Measurements from ENCODE around the gene PLCL1. TPM values are rescaled to one million over a fixed set of nuclear protein-coding genes. Genes with fewer than 3 reads are reported as not detected.

The PLCL1 gene
- total RNA-seq, 3 donors from 2014 or later (not counting 1 experiment from before 2014, with no cell fraction given): 0.86 to 2.8 (median 1.1) TPM

- no peaks in the 10 kb centered on the region for H3K9me3 ChIP-seq (ENCODE audit: control insufficient read depth, insufficient read depth, low read length)
- H3K36me3 ChIP-seq (ENCODE audit: control insufficient read depth, insufficient read depth, low read length): no peaks in the 10 kb centered on the region
- TF ChIP-seq, protein P1, sequence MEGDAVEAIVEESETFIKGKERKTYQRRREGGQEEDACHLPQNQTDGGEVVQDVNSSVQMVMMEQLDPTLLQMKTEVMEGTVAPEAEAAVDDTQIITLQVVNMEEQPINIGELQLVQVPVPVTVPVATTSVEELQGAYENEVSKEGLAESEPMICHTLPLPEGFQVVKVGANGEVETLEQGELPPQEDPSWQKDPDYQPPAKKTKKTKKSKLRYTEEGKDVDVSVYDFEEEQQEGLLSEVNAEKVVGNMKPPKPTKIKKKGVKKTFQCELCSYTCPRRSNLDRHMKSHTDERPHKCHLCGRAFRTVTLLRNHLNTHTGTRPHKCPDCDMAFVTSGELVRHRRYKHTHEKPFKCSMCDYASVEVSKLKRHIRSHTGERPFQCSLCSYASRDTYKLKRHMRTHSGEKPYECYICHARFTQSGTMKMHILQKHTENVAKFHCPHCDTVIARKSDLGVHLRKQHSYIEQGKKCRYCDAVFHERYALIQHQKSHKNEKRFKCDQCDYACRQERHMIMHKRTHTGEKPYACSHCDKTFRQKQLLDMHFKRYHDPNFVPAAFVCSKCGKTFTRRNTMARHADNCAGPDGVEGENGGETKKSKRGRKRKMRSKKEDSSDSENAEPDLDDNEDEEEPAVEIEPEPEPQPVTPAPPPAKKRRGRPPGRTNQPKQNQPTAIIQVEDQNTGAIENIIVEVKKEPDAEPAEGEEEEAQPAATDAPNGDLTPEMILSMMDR (IDR thresholded peaks at IDR 0.05): no peak
- no peak overlapping the region for H3K27ac ChIP-seq (ENCODE audit: low read length)
- no peak overlapping the region for H3K27ac Mint-ChIP-seq
- no peak for ATAC-seq
- peaks cover 0 to 3% of the 10 kb centered on the region in 2 donors for H3K27me3 Mint-ChIP-seq (ENCODE audit: low read depth in 2 of 2)
- no peaks in the 10 kb centered on the region for H3K4me1 ChIP-seq (ENCODE audit: control insufficient read depth, insufficient read depth, low read length)
- no peak for DNase-seq
- peaks cover 2 to 4% of the 10 kb centered on the region in 2 donors for H3K9me3 Mint-ChIP-seq
- WGBS (ENCODE audit: insufficient coverage): 100% methylated on average over 1 of the region's 1 CpG
- H3K4me3 Mint-ChIP-seq: no peak overlapping the region
- no peaks in the 10 kb centered on the region for H3K27me3 ChIP-seq (ENCODE audit: control insufficient read depth, insufficient read depth, low read length)
- intact Hi-C loops (cut with micrococcal nuclease): no loop called here
- H3K4me3 ChIP-seq (ENCODE audit: low read length): no peak overlapping the region
- H3K36me3 Mint-ChIP-seq: no peaks in the 10 kb centered on the region
- H3K4me1 Mint-ChIP-seq: no peaks in the 10 kb centered on the region
Observed at GRCh38 chr2:198004173-198004572, 199.8 kb downstream of the PLCL1 start.

DNA sequence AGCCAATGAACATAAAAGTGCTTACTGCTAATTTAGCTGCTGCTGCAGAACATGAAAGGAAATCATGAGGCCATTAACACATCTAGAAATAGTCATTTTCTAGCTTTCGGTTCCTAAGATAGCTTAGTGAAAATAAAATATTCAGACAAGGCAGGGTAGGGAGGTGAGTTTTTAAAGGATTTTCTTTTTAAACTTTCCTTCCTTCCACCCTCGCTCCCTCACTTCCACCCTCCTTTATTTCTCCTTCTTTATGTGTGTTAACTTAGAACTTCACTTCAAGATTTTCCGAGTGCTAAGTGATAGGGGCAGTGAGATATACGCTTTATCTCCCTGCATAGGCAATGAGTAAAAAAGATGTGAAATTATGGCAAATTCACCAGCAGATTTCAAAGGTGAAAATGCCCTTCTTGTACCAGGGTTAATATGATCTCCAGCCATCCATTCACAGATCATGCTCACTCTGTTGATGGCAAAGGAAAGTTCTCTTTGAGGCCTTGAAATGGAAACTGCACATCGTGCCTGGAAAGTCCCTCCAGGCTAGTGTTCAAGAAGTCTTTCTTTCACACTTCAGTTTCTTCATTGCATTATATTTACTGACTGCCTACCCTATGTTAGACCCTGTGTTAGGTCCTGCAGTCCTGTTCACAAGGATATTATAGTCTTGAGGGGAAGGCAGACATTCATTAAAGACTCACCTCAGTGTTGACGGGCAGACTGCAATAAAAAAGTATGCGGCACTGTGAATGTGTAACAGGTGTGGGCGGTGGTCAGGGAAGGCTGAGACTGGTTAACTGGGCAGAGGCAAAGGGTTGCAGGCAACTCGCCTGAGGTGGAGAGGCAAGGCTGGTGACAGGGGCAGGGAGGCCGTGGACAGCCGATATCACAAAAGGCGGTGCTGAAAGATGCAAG, 200.8 kb downstream of the PLCL1 start:
- Mint-ChIP-seq H3K27ac (no peak overlapping the region), H3K36me3 (no peaks in the 10 kb centered on the region), H3K27me3 (ENCODE audit: low read depth in 2 of 2) (peaks cover 0 to 3% of the 10 kb centered on the region in 2 donors), H3K4me3 (peak overlapping the region; percentile 8), H3K9me3 (peaks cover 2 to 4% of the 10 kb centered on the region in 2 donors), H3K4me1 (no peaks in the 10 kb centered on the region)
- intact Hi-C loops (cut with micrococcal nuclease): no loop called here
- DNase-seq: peak in 1 of 2 donors; percentile 66
- no peaks in the 10 kb centered on the region for H3K4me1 ChIP-seq (ENCODE audit: control insufficient read depth, insufficient read depth, low read length)
- no peaks in the 10 kb centered on the region for H3K27me3 ChIP-seq (ENCODE audit: control insufficient read depth, insufficient read depth, low read length)
- WGBS (ENCODE audit: insufficient coverage): 77% methylated on average over 10 of the region's 12 CpGs
- TF ChIP-seq, protein P1 (IDR thresholded peaks at IDR 0.05): no peak
- H3K27ac ChIP-seq (ENCODE audit: low read length): peak overlapping the region; percentile 31
- no peak overlapping the region for H3K4me3 ChIP-seq (ENCODE audit: low read length)
- no peaks in the 10 kb centered on the region for H3K9me3 ChIP-seq (ENCODE audit: control insufficient read depth, insufficient read depth, low read length)
- H3K36me3 ChIP-seq (ENCODE audit: control insufficient read depth, insufficient read depth, low read length): no peaks in the 10 kb centered on the region
- ATAC-seq: peak in 1 of 3 donors; percentile 66

DNA sequence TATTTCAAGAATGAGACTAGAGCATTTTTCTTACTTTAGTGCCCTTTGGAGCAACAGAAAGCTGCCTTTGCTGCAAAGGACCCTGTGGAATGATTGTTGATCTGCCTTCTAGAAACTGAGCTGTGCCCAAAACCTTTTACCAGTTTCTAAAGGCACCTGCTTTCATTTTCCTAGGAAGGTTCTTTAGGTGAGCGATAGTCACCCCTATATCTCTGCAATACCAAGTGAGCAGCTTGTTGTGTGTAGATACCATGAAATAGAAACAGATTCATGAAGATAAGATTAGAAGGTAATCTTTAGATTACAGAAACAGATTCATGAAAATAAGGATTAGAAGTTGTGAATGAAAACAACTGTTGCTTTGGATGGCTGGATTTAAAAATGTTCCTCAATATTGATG, 202.3 kb downstream of the PLCL1 start:
- Histone ChIP-seq H3K4me3 (ENCODE audit: low read length) (no peak overlapping the region), H3K4me1 (ENCODE audit: control insufficient read depth, insufficient read depth, low read length) (no peaks in the 10 kb centered on the region), H3K27ac (ENCODE audit: low read length) (no peak overlapping the region), H3K9me3 (ENCODE audit: control insufficient read depth, insufficient read depth, low read length) (no peaks in the 10 kb centered on the region), H3K36me3 (ENCODE audit: control insufficient read depth, insufficient read depth, low read length) (no peaks in the 10 kb centered on the region), H3K27me3 (ENCODE audit: control insufficient read depth, insufficient read depth, low read length) (no peaks in the 10 kb centered on the region)
- Mint-ChIP-seq H3K36me3 (no peaks in the 10 kb centered on the region), H3K4me3 (no peak overlapping the region), H3K4me1 (no peaks in the 10 kb centered on the region), H3K27me3 (ENCODE audit: low read depth in 2 of 2) (peaks cover 0 to 3% of the 10 kb centered on the region in 2 donors), H3K27ac (no peak overlapping the region), H3K9me3 (peaks cover 6 to 10% of the 10 kb centered on the region in 2 donors)
- no peak for DNase-seq
- TF ChIP-seq, protein P1 (IDR thresholded peaks at IDR 0.05): no peak
- no peak for ATAC-seq
- intact Hi-C loops (cut with micrococcal nuclease): no loop called here
- no CpG with 5 or more reads among the region's 1 CpG for WGBS (ENCODE audit: insufficient coverage)
